BE2C (cell line): ENCODE measurements around the gene HEATR1.

ENCODE experiments used
- DNase-seq: peaks from one replicate; pipeline ENCODE4 v3.0.0-alpha.2; 2020
- H3K27me3 ChIP-seq: fragments of 250-450 bp; sonication (Bioruptor Pico); 2 replicates; pipeline ENCODE4 v1.5.1; 2020; ENCODE audit warnings: mild to moderate bottlenecking
- H3K36me3 ChIP-seq: fragments of 250-450 bp; sonication (Bioruptor Pico); 2 replicates; pipeline ENCODE4 v1.5.1; 2020; ENCODE audit warnings: mild to moderate bottlenecking
- H3K4me1 ChIP-seq: fragments of 250-450 bp; sonication (Bioruptor Pico); 2 replicates; pipeline ENCODE4 v1.5.1; 2020
- H3K4me3 ChIP-seq: 2 replicates; pipeline ENCODE4 v1.5.1; 2011; ENCODE audit warnings: low read depth, low read length
- H3K9me3 ChIP-seq: fragments of 250-450 bp; sonication (Bioruptor Pico); 2 replicates; pipeline ENCODE4 v1.5.1; 2020
- CTCF ChIP-seq: IDR thresholded peaks from 2 replicates; pipeline ENCODE4 v1.5.1; 2012; ENCODE audit warnings: mild to moderate bottlenecking, low read depth, low read length

Gene HEATR1

GRCh38 chr1:236535662-236536161 lies 68.6 kb downstream of the HEATR1 start:
- Histone ChIP-seq H3K36me3 (no peaks in the 10 kb centered on the region), H3K4me1 (peaks cover 6% of the 10 kb centered on the region; the same call in 1 of the 2 replicates), H3K9me3 (no peaks in the 10 kb centered on the region), H3K4me3 (peak overlapping the region; percentile 17), H3K27me3 (no peaks in the 10 kb centered on the region)
- TF ChIP-seq CTCF = no peak
- peak; percentile 66 for DNase-seq

- H3K36me3 ChIP-seq = no peaks in the 10 kb centered on the region
- no peaks in the 10 kb centered on the region for H3K9me3 ChIP-seq
- peaks cover 6% of the 10 kb centered on the region; the same call in 1 of the 2 replicates for H3K4me1 ChIP-seq
- H3K27me3 ChIP-seq = no peaks in the 10 kb centered on the region
- no peak overlapping the region for H3K4me3 ChIP-seq
- DNase-seq = no peak
- no peak for TF ChIP-seq CTCF
These were observed 69.1 kb downstream of the HEATR1 start for GRCh38 chr1:236535190-236535589.

GRCh38 chr1:236534151-236534651 lies 70.1 kb downstream of the HEATR1 start:
- TF ChIP-seq CTCF = no peak
- no peak overlapping the region for H3K4me3 ChIP-seq
- DNase-seq = no peak
- no peaks in the 10 kb centered on the region for H3K27me3 ChIP-seq
- peaks cover 6% of the 10 kb centered on the region; the same call in 1 of the 2 replicates for H3K4me1 ChIP-seq
- H3K9me3 ChIP-seq = no peaks in the 10 kb centered on the region
- H3K36me3 ChIP-seq = no peaks in the 10 kb centered on the region

GRCh38 chr1:236532850-236533249 lies 71.5 kb downstream of the HEATR1 start:
- peaks cover 6% of the 10 kb centered on the region; the same call in 1 of the 2 replicates for H3K4me1 ChIP-seq

GRCh38 chr1:236530959-236531358 lies 73.4 kb downstream of the HEATR1 start:
- Histone ChIP-seq H3K27me3 (no peaks in the 10 kb centered on the region), H3K4me1 (peaks cover 2% of the 10 kb centered on the region; the same call in 1 of the 2 replicates), H3K36me3 (no peaks in the 10 kb centered on the region), H3K4me3 (no peak overlapping the region), H3K9me3 (no peaks in the 10 kb centered on the region)
- no peak for TF ChIP-seq CTCF
- no peak for DNase-seq

More at GRCh38 chr1:236532850-236533249, 71.5 kb downstream of the HEATR1 start:
- no peak for TF ChIP-seq CTCF
- H3K4me3 ChIP-seq = no peak overlapping the region
- H3K27me3 ChIP-seq = no peaks in the 10 kb centered on the region
- no peaks in the 10 kb centered on the region for H3K36me3 ChIP-seq
- DNase-seq = no peak
- no peaks in the 10 kb centered on the region for H3K9me3 ChIP-seq

GRCh38 chr1:236530286-236530685 lies 74.0 kb downstream of the HEATR1 start:
- H3K4me1 ChIP-seq = no peaks in the 10 kb centered on the region
- H3K4me3 ChIP-seq = no peak overlapping the region
- H3K27me3 ChIP-seq = no peaks in the 10 kb centered on the region
- DNase-seq = no peak
- H3K36me3 ChIP-seq = no peaks in the 10 kb centered on the region
- no peak for TF ChIP-seq CTCF
- H3K9me3 ChIP-seq = no peaks in the 10 kb centered on the region
